OCI-LY1 (cell line): ENCODE results near the gene TTC6.

Experiments
- CTCF ChIP-seq: fragments of 200-600 bp; sonication (generic), shearing (Covaris generic); IDR thresholded peaks from 2 replicates; pipeline ENCODE4 v1.5.1; 2017; ENCODE audit warnings: mild to moderate bottlenecking, antibody characterized with exemption, low read length, moderate library complexity, mixed read lengths
- EZH2 ChIP-seq: fragments of 200-600 bp; sonication (generic), shearing (Covaris generic); IDR thresholded peaks from 2 replicates; pipeline ENCODE4 v1.8.0; 2017; ENCODE audit warnings: borderline replicate concordance, mixed run types, mild to moderate bottlenecking, antibody characterized with exemption, low read length, moderate library complexity, mixed read lengths

GRCh38 chr14:37550511-37550910, 44.9 kb upstream of the TTC6 start:
- TF ChIP-seq CTCF, result no peak
- no peak for TF ChIP-seq EZH2
